IMR-90 (cell line): ENCODE measurements around the gene IGIP. TPM values are rescaled to one million over a fixed set of nuclear protein-coding genes. Genes with fewer than 3 reads are reported as not detected.
A peak's percentile ranks its signal among the peaks of the same experiment; 100 is the strongest.

ENCODE experiments used
- ATAC-seq: fragments of 200-7000 bp; cut with Tn5 transposase; 2 replicates; pipeline ENCODE4 v1.9.1; 2020; ENCODE audit warnings: low read depth, mild to moderate bottlenecking, moderate library complexity
- BruUV-seq: library from RNA; stranded (reverse); fragments of 400-500 nt; replicated peaks from 2 replicates; lab custom pipeline; 2021; lab: Mats Ljungman, UMichigan
- CTCF ChIA-PET: fragments of 300-600 bp; formaldehyde crosslinking; extraction: SDS; loops from one replicate; lab custom pipeline; 2021; ENCODE audit warnings: antibody characterized with exemption; lab: Yijun Ruan, JAX
- POLR2A ChIA-PET: fragments of 300-600 bp; sonication (Branson Sonifier 250); formaldehyde crosslinking; loops from one replicate; lab custom pipeline; 2022; ENCODE audit warnings: antibody characterized with exemption; ENCODE audit not compliant: unreplicated experiment; lab: Charles Lee
- DNase-seq: peaks from one replicate; pipeline ENCODE4 v3.0.0; 2013
- H2AFZ ChIP-seq: replicated peaks from 2 replicates; pipeline ENCODE3; 2013; ENCODE audit warnings: low read length, mild to moderate bottlenecking; ENCODE audit not compliant: poor library complexity
- H2AK5ac ChIP-seq: 2 replicates; pipeline ENCODE4 v1.6.1; 2013; ENCODE audit warnings: low read depth, low read length, inconsistent platforms
- H2AK9ac ChIP-seq: replicated peaks from 2 replicates; pipeline ENCODE3; 2013; ENCODE audit warnings: mild to moderate bottlenecking, low read depth, low read length, moderate library complexity; ENCODE audit not compliant: poor library complexity
- H2BK120ac ChIP-seq: 2 replicates; pipeline ENCODE4 v1.6.1; 2013; ENCODE audit warnings: low read depth, low read length, inconsistent platforms
- H2BK15ac ChIP-seq: 3 replicates; pipeline ENCODE4 v1.6.1; 2013; ENCODE audit warnings: low read depth, low read length, inconsistent platforms
- H2BK20ac ChIP-seq: 2 replicates; pipeline ENCODE4 v1.6.1; 2013; ENCODE audit warnings: low read depth, mild to moderate bottlenecking, inconsistent platforms, low read length, moderate library complexity
- H2BK5ac ChIP-seq: 2 replicates; pipeline ENCODE4 v1.6.1; 2013; ENCODE audit warnings: mild to moderate bottlenecking, low read depth, low read length, inconsistent platforms; ENCODE audit not compliant: poor library complexity, severe bottlenecking
- H3K14ac ChIP-seq: replicated peaks from 2 replicates; pipeline ENCODE4 v1.6.1; 2013; ENCODE audit warnings: low read depth, low read length, inconsistent platforms
- H3K18ac ChIP-seq: 2 replicates; pipeline ENCODE4 v1.6.1; 2013; ENCODE audit warnings: low read depth, low read length, control low read depth
- H3K23ac ChIP-seq: 2 replicates; pipeline ENCODE4 v1.6.1; 2013; ENCODE audit warnings: low read depth, low read length, inconsistent platforms
- H3K27ac ChIP-seq: 2 replicates; pipeline ENCODE4 v1.5.1; 2013; ENCODE audit warnings: mild to moderate bottlenecking, control low read depth, low read length; ENCODE audit not compliant: insufficient read depth
- H3K27me3 ChIP-seq: 2 replicates; pipeline ENCODE4 v1.6.1; 2013; ENCODE audit warnings: low read length; ENCODE audit not compliant: control insufficient read depth, insufficient read depth
- H3K36me3 ChIP-seq: 2 replicates; pipeline ENCODE4 v1.6.1; 2013; ENCODE audit warnings: low read length, mixed read lengths; ENCODE audit not compliant: control insufficient read depth, insufficient read depth
- H3K4ac ChIP-seq: 2 replicates; pipeline ENCODE4 v1.6.1; 2013; ENCODE audit warnings: low read depth, low read length, inconsistent platforms
- H3K4me1 ChIP-seq: 2 replicates; pipeline ENCODE4 v1.6.1; 2013; ENCODE audit warnings: low read length, mixed read lengths; ENCODE audit not compliant: control insufficient read depth, insufficient read depth
- H3K4me2 ChIP-seq: 2 replicates; pipeline ENCODE4 v1.6.1; 2013; ENCODE audit warnings: low read depth, mild to moderate bottlenecking, control low read depth, low read length, moderate library complexity
- H3K4me3 ChIP-seq: 2 replicates; pipeline ENCODE4 v1.5.1; 2013; ENCODE audit warnings: low read depth, mild to moderate bottlenecking, control low read depth, low read length, moderate library complexity; ENCODE audit not compliant: insufficient read depth
- H3K56ac ChIP-seq: 2 replicates; pipeline ENCODE4 v1.6.1; 2013; ENCODE audit warnings: low read length, inconsistent platforms; ENCODE audit not compliant: insufficient read depth; ENCODE audit errors: extremely low read depth
- H3K79me1 ChIP-seq, 2 experiments: 2 replicates each; pipeline ENCODE4 v1.6.1; 2013; ENCODE audit warnings: low read length in 2 of 2, inconsistent platforms in 1 of 2, low read depth in 1 of 2
- H3K9ac ChIP-seq: 2 replicates; pipeline ENCODE4 v1.6.1; 2013; ENCODE audit warnings: low read depth, low read length, control low read depth
- H3K9me1 ChIP-seq: 2 replicates; pipeline ENCODE4 v1.6.1; 2013; ENCODE audit warnings: low read length, inconsistent platforms; ENCODE audit not compliant: insufficient read depth
- H3K9me3 ChIP-seq: 2 replicates; pipeline ENCODE4 v1.6.1; 2013; ENCODE audit warnings: low read length; ENCODE audit not compliant: control insufficient read depth, insufficient read depth
- H4K20me1 ChIP-seq: 2 replicates; pipeline ENCODE4 v1.6.1; 2013; ENCODE audit warnings: low read length, inconsistent platforms; ENCODE audit not compliant: insufficient read depth
- H4K5ac ChIP-seq: 2 replicates; pipeline ENCODE4 v1.6.1; 2013; ENCODE audit warnings: mild to moderate bottlenecking, low read depth, low read length, control low read depth
- H4K8ac ChIP-seq, 2 experiments: 2 replicates each; pipeline ENCODE4 v1.6.1; 2013; ENCODE audit warnings: low read depth in 2 of 2, low read length in 2 of 2, control low read depth in 1 of 2, inconsistent platforms in 1 of 2
- H4K91ac ChIP-seq: 2 replicates; pipeline ENCODE4 v1.6.1; 2013; ENCODE audit warnings: low read depth, low read length, inconsistent platforms; ENCODE audit not compliant: insufficient read depth
- BHLHE40 ChIP-seq: fragments of 150-350 bp; IDR thresholded peaks from 2 replicates; pipeline ENCODE4 v1.6.1; 2016; ENCODE audit warnings: mild to moderate bottlenecking, low read depth, low read length
- CEBPB ChIP-seq: IDR thresholded peaks from 2 replicates; pipeline ENCODE4 v1.6.1; 2012; ENCODE audit warnings: low read depth, low read length, improper control_type of control experiment
- CHD1 ChIP-seq: IDR thresholded peaks from 2 replicates; pipeline ENCODE4 v1.6.1; 2012; ENCODE audit warnings: low read depth, low read length, improper control_type of control experiment
- ELK1 ChIP-seq: fragments of 150-350 bp; IDR thresholded peaks from 2 replicates; pipeline ENCODE4 v1.6.1; 2016; ENCODE audit warnings: low read depth, mild to moderate bottlenecking, low read length, moderate library complexity, borderline replicate concordance
- FOS ChIP-seq: fragments of 150-350 bp; IDR thresholded peaks from 2 replicates; pipeline ENCODE4 v1.6.1; 2016; ENCODE audit warnings: low read depth, low read length
- MAFK ChIP-seq: IDR thresholded peaks from 2 replicates; pipeline ENCODE4 v1.6.1; 2012; ENCODE audit warnings: low read depth, low read length, improper control_type of control experiment
- MAZ ChIP-seq: IDR thresholded peaks from 2 replicates; pipeline ENCODE4 v1.6.1; 2012; ENCODE audit warnings: low read depth, mild to moderate bottlenecking, low read length, improper control_type of control experiment, moderate library complexity, borderline replicate concordance
- MXI1 ChIP-seq: IDR thresholded peaks from 2 replicates; pipeline ENCODE4 v1.6.1; 2012; ENCODE audit warnings: low read depth, mild to moderate bottlenecking, low read length, moderate library complexity, borderline replicate concordance
- NFE2L2 ChIP-seq: fragments of 150-350 bp; IDR thresholded peaks from 2 replicates; pipeline ENCODE4 v1.6.1; 2016; ENCODE audit warnings: low read depth, mild to moderate bottlenecking, low read length
- POLR2A ChIP-seq: IDR thresholded peaks from 2 replicates; pipeline ENCODE4 v1.6.1; 2012; ENCODE audit warnings: mild to moderate bottlenecking, low read depth, low read length
- RAD21 ChIP-seq: IDR thresholded peaks from 2 replicates; pipeline ENCODE4 v1.6.1; 2012; ENCODE audit warnings: low read length, improper control_type of control experiment
- RCOR1 ChIP-seq: IDR thresholded peaks from 2 replicates; pipeline ENCODE4 v1.6.1; 2012; ENCODE audit warnings: mild to moderate bottlenecking, low read length, improper control_type of control experiment; ENCODE audit not compliant: insufficient replicate concordance
- RFX5 ChIP-seq: IDR thresholded peaks from 2 replicates; pipeline ENCODE4 v1.8.0; 2012; ENCODE audit warnings: low read depth, mild to moderate bottlenecking, low read length, moderate library complexity
- SMC3 ChIP-seq: fragments of 150-350 bp; IDR thresholded peaks from 2 replicates; pipeline ENCODE4 v1.6.1; 2016; ENCODE audit warnings: low read depth, mild to moderate bottlenecking, antibody characterized with exemption, low read length, moderate library complexity
- USF2 ChIP-seq: fragments of 150-350 bp; IDR thresholded peaks from 2 replicates; pipeline ENCODE4 v1.6.1; 2017; ENCODE audit warnings: mild to moderate bottlenecking, antibody characterized with exemption, low read length, low read depth
- WGBS, 2 experiments: methylation state at CpG; one replicate each; pipeline versions ENCODE4 v1.1.5 to v1.1.7; 2013; ENCODE audit warnings: missing lambda C conversion rate in 2 of 2; ENCODE audit not compliant: insufficient read length in 1 of 2; ENCODE audit errors: extremely low coverage in 2 of 2; 5-methylcytosine and 5-hydroxymethylcytosine counted together
- dilution Hi-C: fragments of 300-500 bp; cut with HindIII; formaldehyde crosslinking; loops from one replicate; pipeline ENCODE4 v1.14.3; 2018; ENCODE audit warnings: low sequenced_read_pairs; ENCODE audit not compliant: unreplicated experiment
- in situ Hi-C: fragments of 300-500 bp; cut with MboI; formaldehyde crosslinking; loops from 3 replicates; pipeline ENCODE4 v1.14.3; 2019; ENCODE audit warnings: low sequenced_read_pairs, inconsistent platforms, mixed read lengths
- intact Hi-C: fragments of 100-400 bp; cut with micrococcal nuclease; formaldehyde crosslinking; loops from 2 replicates; pipeline ENCODE4 v1.10.0; 2022
- polyA plus RNA-seq, 3 experiments: library from polyadenylated mRNA; depleted of rRNA; stranded (reverse); fragments of >200 nt; gene quantifications; 2 replicates each; pipeline ENCODE4 v1.2.3, GENCODE V29; 2012; ENCODE audit warnings: low replicate concordance in 1 of 3
- total RNA-seq: library from RNA; depleted of rRNA; stranded (reverse); fragments of >200 nt; gene quantifications from 2 replicates; pipeline ENCODE4 v1.2.3, GENCODE V29; 2012
- TF ChIP-seq, protein P1 (sequence below): conservative IDR thresholded peaks from 2 replicates; pipeline ENCODE4 v1.5.1; 2012; ENCODE audit warnings: mild to moderate bottlenecking, low read depth, low read length, improper control_type of control experiment

Gene IGIP
- total and polyA plus RNA-seq, 2 of the 4 experiments (the other 2 are of a cell fraction) = 1.2 to 5.0 TPM

DNA sequence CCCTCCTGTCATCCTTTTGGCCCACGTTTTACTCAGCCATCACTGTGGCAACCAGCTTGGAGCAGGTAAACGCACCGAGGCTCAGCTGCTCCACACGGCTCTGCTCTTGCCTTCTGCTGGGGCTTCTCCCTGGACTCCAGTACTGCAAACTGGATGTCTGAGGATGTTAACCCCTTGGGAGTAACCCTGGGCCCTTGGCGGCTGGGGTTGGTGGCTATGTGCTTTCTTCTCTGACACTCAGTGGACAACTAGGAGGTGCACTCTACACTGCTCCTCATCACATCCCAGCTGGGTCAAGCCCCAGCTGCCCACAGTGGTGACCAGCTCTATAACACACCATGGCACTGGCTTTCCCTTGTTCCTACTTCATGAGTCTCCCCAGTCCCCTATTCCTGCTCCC, 37.0 kb downstream of the IGIP start:
- no peak overlapping the region for H2AK5ac ChIP-seq
- no peaks in the 10 kb centered on the region for H3K9me1 ChIP-seq
- no peak overlapping the region for H3K56ac ChIP-seq
- ATAC-seq = no peak
- no peaks in the 10 kb centered on the region for H3K79me1 ChIP-seq
- TF ChIP-seq CHD1 (no peak), MXI1 (no peak), FOS (no peak), MAFK (no peak), MAZ (no peak), USF2 (no peak), RAD21 (no peak), ELK1 (no peak), SMC3 (no peak), CEBPB (no peak), RFX5 (no peak), NFE2L2 (no peak), BHLHE40 (no peak), RCOR1 (no peak), POLR2A (no peak)
- TF ChIP-seq, protein P1, sequence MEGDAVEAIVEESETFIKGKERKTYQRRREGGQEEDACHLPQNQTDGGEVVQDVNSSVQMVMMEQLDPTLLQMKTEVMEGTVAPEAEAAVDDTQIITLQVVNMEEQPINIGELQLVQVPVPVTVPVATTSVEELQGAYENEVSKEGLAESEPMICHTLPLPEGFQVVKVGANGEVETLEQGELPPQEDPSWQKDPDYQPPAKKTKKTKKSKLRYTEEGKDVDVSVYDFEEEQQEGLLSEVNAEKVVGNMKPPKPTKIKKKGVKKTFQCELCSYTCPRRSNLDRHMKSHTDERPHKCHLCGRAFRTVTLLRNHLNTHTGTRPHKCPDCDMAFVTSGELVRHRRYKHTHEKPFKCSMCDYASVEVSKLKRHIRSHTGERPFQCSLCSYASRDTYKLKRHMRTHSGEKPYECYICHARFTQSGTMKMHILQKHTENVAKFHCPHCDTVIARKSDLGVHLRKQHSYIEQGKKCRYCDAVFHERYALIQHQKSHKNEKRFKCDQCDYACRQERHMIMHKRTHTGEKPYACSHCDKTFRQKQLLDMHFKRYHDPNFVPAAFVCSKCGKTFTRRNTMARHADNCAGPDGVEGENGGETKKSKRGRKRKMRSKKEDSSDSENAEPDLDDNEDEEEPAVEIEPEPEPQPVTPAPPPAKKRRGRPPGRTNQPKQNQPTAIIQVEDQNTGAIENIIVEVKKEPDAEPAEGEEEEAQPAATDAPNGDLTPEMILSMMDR = no peak
- no peak overlapping the region for H3K18ac ChIP-seq
- no peak overlapping the region for H3K9ac ChIP-seq
- H2BK5ac ChIP-seq = no peak overlapping the region
- no peaks in the 10 kb centered on the region for H3K36me3 ChIP-seq
- no peak overlapping the region for H3K4me3 ChIP-seq
- intact Hi-C loops = no loop called here
- H2AFZ ChIP-seq = no peak overlapping the region
- H3K14ac ChIP-seq = no peak overlapping the region
- ChIA-PET CTCF (no interaction called here), POLR2A (no interaction called here)
- H3K27me3 ChIP-seq = no peaks in the 10 kb centered on the region
- H2BK15ac ChIP-seq = no peak overlapping the region
- H2AK9ac ChIP-seq = peak overlapping the region; percentile 77
- in situ Hi-C loops = loop anchor here (10.0 kb wide), 1 partner anchor 378 kb away; no protein-coding TSS in a partner anchor
- H4K8ac ChIP-seq = no peak overlapping the region
- dilution Hi-C loops = no loop called here
- no peak overlapping the region for H3K4ac ChIP-seq
- no peak overlapping the region for H2BK20ac ChIP-seq
- H3K4me2 ChIP-seq = no peak overlapping the region
- no peak overlapping the region for H4K5ac ChIP-seq
- H4K20me1 ChIP-seq = no peaks in the 10 kb centered on the region; the same call in 1 of the 2 replicates
- WGBS, 2 experiments = 67% methylated on average over 3 of the region's 5 CpGs; no CpG with 5 or more reads in 1 of the 2 experiments
- H3K4me1 ChIP-seq = no peaks in the 10 kb centered on the region
- H3K23ac ChIP-seq = no peak overlapping the region
- H4K91ac ChIP-seq = no peak overlapping the region
- H2BK120ac ChIP-seq = no peak overlapping the region
- no TSS peak for BruUV-seq
- DNase-seq = no peak
- no peak overlapping the region for H3K27ac ChIP-seq
- no peaks in the 10 kb centered on the region for H3K9me3 ChIP-seq
